Omental fat pad (tissue), 4 donors: Measurements from ENCODE around the gene PRKCZ. TPM values are rescaled to one million over a fixed set of nuclear protein-coding genes. Genes with fewer than 3 reads are reported as not detected.

ENCODE experiments used
- ATAC-seq: fragments of 150-250 bp; one replicate; pipeline ENCODE4 v1.9.1; 2016; ENCODE audit warnings: mild to moderate bottlenecking, moderate library complexity; ENCODE audit not compliant: low FRiP score
- DNase-seq: peaks from one replicate; pipeline ENCODE4 v3.0.0-alpha.2; 2019; ENCODE audit warnings: low spot score
- total RNA-seq, 4 donors: library from RNA; depleted of rRNA; stranded (reverse); fragments of >200 nt; gene quantifications; one replicate each; pipeline ENCODE4 v1.1.0, GENCODE V29; 2016
- TF ChIP-seq, protein P1 (sequence below), 3 donors: fragments of 450-650 bp; IDR thresholded peaks; one replicate each; pipeline ENCODE4 v1.5.1; 2016 to 2017; ENCODE audit warnings: antibody characterized with exemption in 3 of 3, mild to moderate bottlenecking in 3 of 3, moderate library complexity in 2 of 3

The PRKCZ gene
- total RNA-seq, 4 donors from 2014 or later, result 2.5 to 8.1 (median 2.6) TPM

DNA sequence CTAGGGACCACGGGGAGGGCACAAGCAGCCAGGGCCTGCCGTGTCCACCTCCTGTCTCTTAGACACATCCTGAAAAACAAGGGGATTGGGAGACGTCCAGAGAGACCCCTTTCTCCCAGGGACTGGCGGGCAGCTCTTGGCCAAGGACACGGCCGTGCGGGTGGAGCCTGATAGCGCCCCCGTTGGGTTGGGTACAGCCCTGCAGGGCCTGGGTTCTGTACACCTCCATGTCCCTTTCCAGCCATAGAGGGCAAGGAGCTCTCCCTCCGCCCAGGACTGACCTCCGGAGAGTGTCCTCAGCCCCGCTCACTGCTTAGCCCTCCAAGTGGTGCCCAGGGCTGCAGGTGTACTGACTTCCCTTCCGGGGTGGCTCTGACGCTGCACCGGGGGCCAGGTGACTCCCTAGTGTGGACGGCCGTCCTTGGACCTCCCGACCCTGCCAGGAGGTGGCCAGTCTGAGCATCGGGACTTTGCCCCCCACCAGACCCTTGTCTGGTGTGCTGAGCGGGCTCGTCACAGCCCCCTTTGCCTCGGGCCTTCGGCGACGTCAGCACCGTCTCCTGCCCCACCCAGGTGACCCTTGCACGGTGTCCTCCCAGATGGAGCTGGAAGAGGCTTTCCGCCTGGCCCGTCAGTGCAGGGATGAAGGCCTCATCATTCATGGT, 5.8 kb downstream of the PRKCZ start:
- ATAC-seq (no peak), DNase-seq (no peak)
- TF ChIP-seq, protein P1, sequence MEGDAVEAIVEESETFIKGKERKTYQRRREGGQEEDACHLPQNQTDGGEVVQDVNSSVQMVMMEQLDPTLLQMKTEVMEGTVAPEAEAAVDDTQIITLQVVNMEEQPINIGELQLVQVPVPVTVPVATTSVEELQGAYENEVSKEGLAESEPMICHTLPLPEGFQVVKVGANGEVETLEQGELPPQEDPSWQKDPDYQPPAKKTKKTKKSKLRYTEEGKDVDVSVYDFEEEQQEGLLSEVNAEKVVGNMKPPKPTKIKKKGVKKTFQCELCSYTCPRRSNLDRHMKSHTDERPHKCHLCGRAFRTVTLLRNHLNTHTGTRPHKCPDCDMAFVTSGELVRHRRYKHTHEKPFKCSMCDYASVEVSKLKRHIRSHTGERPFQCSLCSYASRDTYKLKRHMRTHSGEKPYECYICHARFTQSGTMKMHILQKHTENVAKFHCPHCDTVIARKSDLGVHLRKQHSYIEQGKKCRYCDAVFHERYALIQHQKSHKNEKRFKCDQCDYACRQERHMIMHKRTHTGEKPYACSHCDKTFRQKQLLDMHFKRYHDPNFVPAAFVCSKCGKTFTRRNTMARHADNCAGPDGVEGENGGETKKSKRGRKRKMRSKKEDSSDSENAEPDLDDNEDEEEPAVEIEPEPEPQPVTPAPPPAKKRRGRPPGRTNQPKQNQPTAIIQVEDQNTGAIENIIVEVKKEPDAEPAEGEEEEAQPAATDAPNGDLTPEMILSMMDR (IDR thresholded peaks at IDR 0.05), result no peak

DNA sequence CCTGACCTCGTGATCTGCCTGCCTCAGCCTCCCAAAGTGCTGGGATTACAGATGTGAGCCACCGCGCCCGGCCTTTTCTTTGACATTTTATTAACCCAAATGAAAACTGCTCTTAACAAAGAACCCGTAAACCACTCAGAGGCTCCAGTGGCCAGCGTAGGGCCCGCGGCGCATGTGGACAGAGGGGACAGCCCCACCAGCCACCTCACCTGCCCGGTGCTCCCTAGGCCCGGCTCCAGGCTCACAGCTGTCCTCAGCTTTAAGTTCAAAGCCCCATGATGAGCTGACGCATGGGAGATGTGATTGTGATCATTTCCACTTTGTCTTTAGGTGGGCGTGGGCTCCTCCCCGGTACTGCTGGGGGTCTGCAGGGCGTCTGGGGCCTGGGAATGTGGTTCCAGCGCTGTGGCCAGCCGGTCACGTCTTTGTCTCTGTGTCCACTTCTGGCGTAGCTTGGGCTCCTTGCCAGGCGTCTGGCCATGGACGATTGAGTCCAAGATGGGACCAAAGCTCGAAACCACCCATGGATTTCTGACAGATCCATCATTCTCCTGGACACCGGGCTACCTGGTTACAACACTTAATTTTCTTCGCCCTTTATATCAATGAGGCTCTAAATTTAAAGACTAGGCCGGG, 6.9 kb downstream of the PRKCZ start:
- TF ChIP-seq, protein P1 (IDR thresholded peaks at IDR 0.05), result no peak
- no peak for DNase-seq
- ATAC-seq, result no peak

DNA sequence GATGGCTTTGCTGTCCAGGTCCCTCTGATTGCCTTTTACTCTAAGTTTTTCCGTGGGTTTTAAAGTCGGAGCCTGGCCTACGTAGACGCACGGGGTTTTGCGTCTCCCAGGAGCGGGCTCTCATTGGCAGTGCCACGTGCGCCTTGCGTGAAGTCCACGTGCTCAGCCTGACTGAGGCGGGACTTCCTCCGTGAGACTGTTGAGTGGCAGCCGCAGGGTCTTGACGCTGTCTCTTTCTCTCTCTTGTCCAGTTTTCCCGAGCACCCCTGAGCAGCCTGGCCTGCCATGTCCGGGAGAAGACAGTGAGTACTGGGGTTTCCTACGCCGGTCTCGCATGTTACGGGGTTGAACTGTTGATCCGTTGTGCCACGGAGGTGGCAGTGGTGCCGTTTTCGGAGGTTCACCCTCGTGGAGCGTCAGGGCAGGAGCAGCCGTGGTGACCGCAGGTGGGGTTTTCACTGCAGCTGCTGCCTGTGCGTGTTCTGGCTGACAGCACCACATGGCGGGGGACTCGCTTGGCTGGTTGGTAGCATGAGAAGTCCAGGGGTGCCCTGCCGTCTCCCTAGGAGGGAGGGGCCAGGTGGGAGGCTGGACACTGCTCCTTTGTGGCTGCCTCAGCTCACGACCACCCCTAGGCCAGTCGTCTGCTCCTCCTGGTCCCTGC, 9.2 kb downstream of the PRKCZ start:
- no peak for DNase-seq
- TF ChIP-seq, protein P1 (IDR thresholded peaks at IDR 0.05), result no peak
- no peak for ATAC-seq

DNA sequence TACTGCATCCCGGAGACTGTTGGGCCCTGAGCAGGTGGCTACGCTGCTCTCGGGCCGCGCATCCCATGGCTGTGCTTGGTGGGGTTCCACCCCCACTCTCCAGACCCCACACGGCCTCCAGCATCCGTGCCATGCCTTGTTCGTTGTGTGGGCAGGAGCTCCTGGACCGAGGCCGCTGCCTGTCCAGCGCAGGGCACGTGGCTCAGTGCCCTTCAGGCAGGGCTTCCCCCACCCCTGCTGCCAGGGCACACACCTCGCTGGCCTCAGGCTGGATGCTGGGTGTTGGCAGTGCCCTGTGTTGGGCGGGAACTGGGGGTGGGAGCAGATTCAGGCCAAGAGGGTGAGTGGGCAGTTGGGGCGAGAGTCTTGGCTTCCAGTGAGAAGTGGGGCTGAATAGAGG, 9.9 kb downstream of the PRKCZ start:
- DNase-seq (no peak), ATAC-seq (no peak)
- TF ChIP-seq, protein P1 (IDR thresholded peaks at IDR 0.05), result no peak

DNA sequence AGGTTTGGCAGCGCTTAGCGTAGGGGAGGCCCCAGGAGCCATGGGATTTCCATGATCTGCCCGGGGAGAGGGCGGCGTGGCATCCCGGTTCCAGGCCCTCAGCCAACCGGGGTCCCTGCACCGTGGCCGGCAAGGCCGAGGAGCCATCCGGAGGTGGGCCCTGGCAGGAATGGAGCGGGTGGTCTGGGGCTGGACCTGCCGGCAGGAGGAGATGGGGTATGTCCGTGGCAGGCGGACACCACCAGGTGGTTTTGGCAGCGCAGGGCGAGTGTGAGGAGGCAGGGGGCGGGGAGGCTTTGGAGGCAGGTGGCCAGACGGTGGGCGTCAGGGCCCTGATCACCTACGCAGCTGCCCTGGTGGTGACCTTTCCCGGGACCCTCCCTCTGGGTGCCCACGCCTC, 10.3 kb downstream of the PRKCZ start:
- TF ChIP-seq, protein P1 (IDR thresholded peaks at IDR 0.05), result no peak
- DNase-seq, result no peak
- no peak for ATAC-seq

DNA sequence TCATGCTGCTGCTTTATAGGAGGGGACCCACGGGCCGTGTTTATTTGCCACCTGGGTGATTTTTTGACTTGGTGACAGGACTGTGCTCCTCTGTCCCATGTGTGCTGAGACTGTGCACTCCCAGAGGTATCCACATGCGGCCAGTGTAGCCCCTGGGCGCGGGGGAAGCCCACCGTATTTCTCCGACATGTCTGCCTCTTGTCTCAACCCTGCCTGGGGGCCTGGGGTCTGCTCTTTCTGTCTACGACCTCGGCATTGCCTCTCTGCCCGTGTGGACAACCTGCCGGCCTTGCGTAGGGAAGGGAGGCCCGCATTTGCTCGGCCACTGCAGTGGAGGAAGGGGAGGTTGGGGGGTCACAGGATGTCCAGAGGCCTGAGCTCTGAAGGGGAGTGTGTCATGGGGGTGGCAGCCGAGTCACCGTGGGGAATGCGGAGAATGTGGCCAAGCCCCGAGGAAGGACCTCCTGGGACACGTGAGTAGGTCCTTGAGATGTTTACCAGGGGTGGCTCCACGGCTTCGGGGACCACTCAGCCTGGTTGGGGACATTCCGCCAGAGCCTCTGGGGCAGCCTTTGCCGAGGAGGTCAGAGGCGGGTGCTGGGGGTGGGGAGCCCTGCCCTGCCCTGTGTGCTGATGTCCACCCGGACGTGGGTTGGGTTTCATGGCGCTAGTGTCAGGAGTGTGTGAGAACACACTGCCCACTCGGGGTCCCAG, 11.0 kb downstream of the PRKCZ start:
- TF ChIP-seq, protein P1 (IDR thresholded peaks at IDR 0.05), result no peak
- DNase-seq (no peak), ATAC-seq (no peak)
